Breast epithelium (tissue), 4 donors: Measurements from ENCODE around the gene PHKA2. TPM values are rescaled to one million over a fixed set of nuclear protein-coding genes. Genes with fewer than 3 reads are reported as not detected.

Experiments
- DNase-seq, 2 donors: peaks; one replicate each; pipeline ENCODE4 v3.0.0-alpha.2; 2019; ENCODE audit warnings: low spot score in 2 of 2
- H3K27ac ChIP-seq, 2 donors: fragments of 200-600 bp; sonication (generic) in 1 of 2; one replicate each; pipeline ENCODE4 v1.5.1; 2016 to 2019; ENCODE audit warnings: mild to moderate bottlenecking in 1 of 2
- H3K27me3 ChIP-seq, 2 donors: fragments of 200-600 bp; sonication (generic) in 1 of 2; one replicate each; pipeline versions ENCODE4 v1.5.1 to v1.6.0; 2017 to 2019; ENCODE audit warnings: control low read depth in 1 of 2, mild to moderate bottlenecking in 1 of 2
- H3K36me3 ChIP-seq: fragments of 200-600 bp; one replicate; pipeline ENCODE4 v1.5.1; 2019
- H3K4me1 ChIP-seq, 2 donors: fragments of 200-600 bp; sonication (generic); one replicate each; pipeline ENCODE4 v1.5.1; 2016 to 2019; ENCODE audit warnings: control low read depth in 1 of 2
- H3K4me3 ChIP-seq, 3 donors: fragments of 200-600 bp; sonication (generic); 1 replicate in 2 of 3; 2 replicates in 1 of 3; pipeline ENCODE4 v1.5.1; 2016 to 2019; ENCODE audit warnings: mild to moderate bottlenecking in 3 of 3, moderate library complexity in 2 of 3
- H3K9me3 ChIP-seq, 2 donors: fragments of 200-600 bp; sonication (generic) in 1 of 2; one replicate each; pipeline ENCODE4 v1.5.1; 2016 to 2019; ENCODE audit warnings: control low read depth in 1 of 2
- POLR2A ChIP-seq: fragments of 450-650 bp; IDR thresholded peaks from one replicate; pipeline ENCODE4 v1.6.1; 2016; ENCODE audit warnings: antibody characterized with exemption, mild to moderate bottlenecking, moderate library complexity
- POLR2AphosphoS5 ChIP-seq, 3 donors: sonication (generic); formaldehyde crosslinking; IDR thresholded peaks; one replicate each; pipeline ENCODE4 v1.6.1; 2017; ENCODE audit warnings: antibody characterized with exemption in 3 of 3
- intact Hi-C: fragments of 100-400 bp; cut with DNase I; formaldehyde crosslinking; loops from one replicate; pipeline ENCODE4 v1.15.1; 2023; ENCODE audit warnings: low total_unique reads
- total RNA-seq, 3 donors: library from RNA; depleted of rRNA; stranded (reverse); fragments of >200 nt; gene quantifications; one replicate each; pipeline ENCODE4 v1.1.0, GENCODE V29; 2016
- TF ChIP-seq, protein P1 (sequence below), 3 donors: fragments of 450-650 bp; IDR thresholded peaks; one replicate each; pipeline ENCODE4 v1.5.1; 2016 to 2017; ENCODE audit warnings: antibody characterized with exemption in 3 of 3, mild to moderate bottlenecking in 3 of 3, moderate library complexity in 3 of 3

The PHKA2 gene
- total RNA-seq, 3 donors from 2014 or later = 22.7 to 27.1 (median 25.6) TPM

DNA sequence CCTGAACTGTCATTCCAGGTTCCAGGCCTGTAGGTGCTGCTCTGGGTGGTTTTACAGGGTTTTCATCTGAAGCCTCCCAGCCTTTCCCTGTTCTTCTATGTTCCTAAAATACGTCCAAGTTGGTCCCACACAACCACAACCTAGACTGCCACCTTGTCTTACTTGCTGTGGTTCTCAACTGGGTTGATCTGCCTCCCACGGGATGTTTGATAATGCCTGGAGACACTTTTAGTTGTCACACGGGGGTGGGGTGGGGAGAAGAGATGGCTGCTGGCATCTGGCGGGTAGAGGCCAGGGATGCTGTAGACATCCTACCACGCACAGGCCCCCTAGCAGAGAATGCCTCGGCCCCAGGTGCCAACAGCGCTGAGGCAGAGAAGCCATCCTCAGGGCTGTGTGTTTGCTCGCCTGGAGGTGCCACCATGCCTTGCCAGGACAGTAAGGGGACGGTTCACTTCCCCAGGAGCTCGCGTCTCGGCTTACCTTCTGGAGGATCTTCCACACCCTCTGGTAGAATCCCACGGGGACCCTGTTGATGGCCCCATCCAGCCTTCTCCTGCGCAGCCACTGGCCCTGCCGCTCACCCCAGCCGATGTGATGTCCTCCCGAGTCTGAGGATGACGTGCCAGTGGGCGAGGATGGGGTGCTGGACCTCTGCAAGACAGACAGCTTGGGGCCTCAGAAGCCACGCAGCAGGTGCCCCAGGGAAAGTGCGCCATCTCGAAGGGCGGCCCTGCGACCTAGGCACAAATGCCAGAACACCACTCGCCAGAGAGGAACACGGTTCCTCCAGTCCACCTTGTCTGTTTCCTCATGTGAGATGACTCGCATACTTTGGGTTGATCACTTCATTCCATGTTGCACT lies 87.0 kb downstream of the PHKA2 start:
- Histone ChIP-seq H3K4me3 (no peak overlapping the region), H3K9me3 (no peaks in the 10 kb centered on the region), H3K4me1 (no peaks in the 10 kb centered on the region), H3K36me3 (no peaks in the 10 kb centered on the region), H3K27me3 (peaks cover 0 to 21% of the 10 kb centered on the region in 2 donors), H3K27ac (peak overlapping the region in 1 of 2 donors; percentile 50)
- TF ChIP-seq POLR2A = no peak
- TF ChIP-seq, protein P1, sequence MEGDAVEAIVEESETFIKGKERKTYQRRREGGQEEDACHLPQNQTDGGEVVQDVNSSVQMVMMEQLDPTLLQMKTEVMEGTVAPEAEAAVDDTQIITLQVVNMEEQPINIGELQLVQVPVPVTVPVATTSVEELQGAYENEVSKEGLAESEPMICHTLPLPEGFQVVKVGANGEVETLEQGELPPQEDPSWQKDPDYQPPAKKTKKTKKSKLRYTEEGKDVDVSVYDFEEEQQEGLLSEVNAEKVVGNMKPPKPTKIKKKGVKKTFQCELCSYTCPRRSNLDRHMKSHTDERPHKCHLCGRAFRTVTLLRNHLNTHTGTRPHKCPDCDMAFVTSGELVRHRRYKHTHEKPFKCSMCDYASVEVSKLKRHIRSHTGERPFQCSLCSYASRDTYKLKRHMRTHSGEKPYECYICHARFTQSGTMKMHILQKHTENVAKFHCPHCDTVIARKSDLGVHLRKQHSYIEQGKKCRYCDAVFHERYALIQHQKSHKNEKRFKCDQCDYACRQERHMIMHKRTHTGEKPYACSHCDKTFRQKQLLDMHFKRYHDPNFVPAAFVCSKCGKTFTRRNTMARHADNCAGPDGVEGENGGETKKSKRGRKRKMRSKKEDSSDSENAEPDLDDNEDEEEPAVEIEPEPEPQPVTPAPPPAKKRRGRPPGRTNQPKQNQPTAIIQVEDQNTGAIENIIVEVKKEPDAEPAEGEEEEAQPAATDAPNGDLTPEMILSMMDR (IDR thresholded peaks at IDR 0.05) = no peak
- no peak for TF ChIP-seq POLR2AphosphoS5 (IDR thresholded peaks at IDR 0.05)
- DNase-seq = no peak
- intact Hi-C loops = no loop called here

- H3K27ac ChIP-seq = no peak overlapping the region
- no peak overlapping the region for H3K4me3 ChIP-seq
- H3K27me3 ChIP-seq = peaks cover 0 to 35% of the 10 kb centered on the region in 2 donors
- no peaks in the 10 kb centered on the region for H3K36me3 ChIP-seq
- DNase-seq = peak in 1 of 2 donors; percentile 69
- no peaks in the 10 kb centered on the region for H3K9me3 ChIP-seq
- TF ChIP-seq, protein P1 (IDR thresholded peaks at IDR 0.05) = peak in 1 of 3 donors; percentile 45
- no peak for TF ChIP-seq POLR2A
- no peaks in the 10 kb centered on the region for H3K4me1 ChIP-seq
- intact Hi-C loops = no loop called here
These were observed 88.5 kb downstream of the PHKA2 start for GRCh38 chrX:18895189-18895951.

GRCh38 chrX:18894156-18894555 lies 89.8 kb downstream of the PHKA2 start:
- Histone ChIP-seq H3K27ac (no peak overlapping the region), H3K4me1 (no peaks in the 10 kb centered on the region), H3K27me3 (peaks cover 0 to 38% of the 10 kb centered on the region in 2 donors), H3K4me3 (no peak overlapping the region), H3K9me3 (no peaks in the 10 kb centered on the region), H3K36me3 (no peaks in the 10 kb centered on the region)
- no peak for DNase-seq
- TF ChIP-seq POLR2A = no peak
- no peak for TF ChIP-seq POLR2AphosphoS5 (IDR thresholded peaks at IDR 0.05)
- TF ChIP-seq, protein P1 (IDR thresholded peaks at IDR 0.05) = no peak
- intact Hi-C loops = no loop called here

- Histone ChIP-seq H3K4me3 (no peak overlapping the region), H3K27ac (no peak overlapping the region), H3K36me3 (no peaks in the 10 kb centered on the region), H3K9me3 (no peaks in the 10 kb centered on the region), H3K4me1 (no peaks in the 10 kb centered on the region), H3K27me3 (peaks cover 0 to 37% of the 10 kb centered on the region in 2 donors)
- no peak for TF ChIP-seq POLR2AphosphoS5 (IDR thresholded peaks at IDR 0.05)
- TF ChIP-seq, protein P1 (IDR thresholded peaks at IDR 0.05) = no peak
- no peak for TF ChIP-seq POLR2A
- DNase-seq = no peak
- intact Hi-C loops = no loop called here
These were observed 90.4 kb downstream of the PHKA2 start for GRCh38 chrX:18893536-18893935.

GRCh38 chrX:18892899-18893298 lies 91.0 kb downstream of the PHKA2 start:
- no peak for DNase-seq
- H3K27ac ChIP-seq = no peak overlapping the region
- no peaks in the 10 kb centered on the region for H3K36me3 ChIP-seq
- intact Hi-C loops = no loop called here
- no peak overlapping the region for H3K4me3 ChIP-seq
- TF ChIP-seq, protein P1 (IDR thresholded peaks at IDR 0.05) = no peak
- TF ChIP-seq POLR2AphosphoS5 (IDR thresholded peaks at IDR 0.05) (no peak), POLR2A (no peak)
- H3K9me3 ChIP-seq = no peaks in the 10 kb centered on the region
- H3K4me1 ChIP-seq = no peaks in the 10 kb centered on the region
- H3K27me3 ChIP-seq = peaks cover 0 to 36% of the 10 kb centered on the region in 2 donors
